Measurements from ENCODE around the gene FAM83E. TPM values are rescaled to one million over a fixed set of nuclear protein-coding genes. Genes with fewer than 3 reads are reported as not detected.
A peak's percentile ranks its signal among the peaks of the same experiment; 100 is the strongest.

Gene FAM83E
- total and polyA plus RNA-seq, 2 experiments from 2014 or later = 1.0 to 2.3 TPM

GRCh38 chr19:48588670-48589401 lies 26.0 kb downstream of the FAM83E start:
- Histone ChIP-seq H4K20me1 (replicated peaks; ENCODE audit: insufficient read depth) (no peaks in the 10 kb centered on the region), H3K4me2 (peak overlapping the region; percentile 81), H3K27ac (ENCODE audit: low read depth) (no peak overlapping the region), H3K36me3 (ENCODE audit: insufficient read depth) (no peaks in the 10 kb centered on the region), H3K79me2 (replicated peaks; ENCODE audit: insufficient read depth) (no peaks in the 10 kb centered on the region), H3F3A (replicated peaks; ENCODE audit: low read depth) (no peaks in the 10 kb centered on the region), H2AFZ (peak overlapping the region; percentile 99), H3K27me3 (ENCODE audit: insufficient read depth) (no peaks in the 10 kb centered on the region), H3K4me1 (ENCODE audit: insufficient read depth) (no peaks in the 10 kb centered on the region), H3K9me2 (ENCODE audit: insufficient read depth) (no peaks in the 10 kb centered on the region), H3K4me3 (peak overlapping the region; percentile 61)
- Mint-ChIP-seq H3K4me1 (peaks cover 8% of the 10 kb centered on the region), H3K27ac (no peak overlapping the region), H3K36me3 (ENCODE audit: low read depth) (no peaks in the 10 kb centered on the region), H3K27me3 (ENCODE audit: insufficient read depth, low read depth, poor library complexity) (peaks cover 36% of the 10 kb centered on the region), H3K4me3 (peak overlapping the region; percentile 69), H3K9me3 (peaks cover 2% of the 10 kb centered on the region)
- DNase-seq (ENCODE audit: low spot score) (peak; percentile 97), ATAC-seq (peak; percentile 82)
- no peak for TF ChIP-seq JUNB (IDR thresholded peaks at IDR 0.05; ENCODE audit: unreplicated experiment)
- 0 out of 2 replicates have a peak, but pooled peaks have one; percentile 47 for TF ChIP-seq ZNF114 (CRISPR knock-in tag; IDR thresholded peaks at IDR 0.05)
- no peak for TF ChIP-seq ZNF462 (CRISPR knock-in tag; IDR thresholded peaks at IDR 0.05)
- TF ChIP-seq CTCF (conservative IDR thresholded peaks at IDR 0.05; ENCODE audit: low read depth in 2 of 2) = peak; percentile 85 to 94
- TF ChIP-seq STAT1 (IDR thresholded peaks at IDR 0.05; ENCODE audit: unreplicated experiment) = no peak
- TF ChIP-seq CREB1 (CRISPR knock-in tag; IDR thresholded peaks at IDR 0.05; ENCODE audit: low read depth) = peak; percentile 68
